NCI-H2029 (cell line): Measurements from ENCODE around the gene ZNF558.

Experiments
- DNase-seq: peaks from one replicate; lab custom pipeline; 2025; lab: John Stamatoyannopoulos, UW

The ZNF558 gene

GRCh38 chr19:8832132-8833021 lies at the start of gene ZNF558, which contains the start of gene MBD3L1:
TSS of gene ZNF558 (minus strand) at chr19:8832304. CDS start at chr19:8822659, 9,645 bp downstream.
TSS of gene MBD3L1 (plus strand) at chr19:8832377. CDS start at chr19:8842679, 10,302 bp downstream.
- DNase-seq = peak; percentile 98

- DNase-seq = no peak
These were observed 49.4 kb upstream of the ZNF558 start for GRCh38 chr19:8881512-8881911.

- DNase-seq = no peak
These were observed 48.9 kb upstream of the ZNF558 start for GRCh38 chr19:8880868-8881488.

GRCh38 chr19:8877854-8878705 lies 46.0 kb upstream of the ZNF558 start:
- DNase-seq = no peak

- no peak for DNase-seq
These were observed 34.2 kb upstream of the ZNF558 start for GRCh38 chr19:8866344-8866743.

GRCh38 chr19:8858260-8858659 lies 26.2 kb upstream of the ZNF558 start:
- no peak for DNase-seq

- no peak for DNase-seq
These were observed 18.4 kb upstream of the ZNF558 start for GRCh38 chr19:8850488-8850887.

- DNase-seq = no peak
These were observed 17.1 kb upstream of the ZNF558 start for GRCh38 chr19:8849232-8849631.

GRCh38 chr19:8846819-8847218 lies 14.7 kb upstream of the ZNF558 start:
- DNase-seq = no peak

GRCh38 chr19:8840708-8841107 lies 8.6 kb upstream of the ZNF558 start:
- no peak for DNase-seq

GRCh38 chr19:8835877-8836276 lies 3.8 kb upstream of the ZNF558 start:
- DNase-seq = no peak

GRCh38 chr19:8835446-8835845 lies 3.3 kb upstream of the ZNF558 start:
- DNase-seq = no peak

- DNase-seq = no peak
These were observed 322 bp downstream of the ZNF558 start for GRCh38 chr19:8831832-8832131.

- no peak for DNase-seq
These were observed 731 bp downstream of the ZNF558 start for GRCh38 chr19:8831373-8831772.

GRCh38 chr19:8827277-8827676 lies 4.8 kb downstream of the ZNF558 start:
- DNase-seq = no peak

GRCh38 chr19:8826371-8826770 lies 5.7 kb downstream of the ZNF558 start:
- DNase-seq = no peak

- no peak for DNase-seq
These were observed 10.3 kb downstream of the ZNF558 start for GRCh38 chr19:8821748-8822241.

- DNase-seq = no peak
These were observed 11.9 kb downstream of the ZNF558 start for GRCh38 chr19:8820234-8820633.

GRCh38 chr19:8815780-8816179 lies 16.3 kb downstream of the ZNF558 start:
- no peak for DNase-seq

- no peak for DNase-seq
These were observed 17.9 kb downstream of the ZNF558 start for GRCh38 chr19:8814176-8814575.

GRCh38 chr19:8811315-8812172 lies 20.6 kb downstream of the ZNF558 start:
- DNase-seq = no peak
